GM13977 (cell line): Measurements from ENCODE around the gene SESTD1.

Experiments
- DNase-seq: peaks from one replicate; pipeline ENCODE4 v3.0.0; 2012; ENCODE audit warnings: low spot score
- in situ Hi-C: fragments of 300-500 bp; cut with MboI; formaldehyde crosslinking; loops from one replicate; pipeline ENCODE4 v1.12.0; 2022; ENCODE audit warnings: low sequenced_read_pairs, low pct_unique_long_range_greater_than_20kb, mixed read lengths, inconsistent platforms; ENCODE audit not compliant: unreplicated experiment
- TF ChIP-seq, protein P1 (sequence below): IDR thresholded peaks from 2 replicates; pipeline ENCODE4 v1.5.1; 2012; ENCODE audit warnings: mild to moderate bottlenecking, control low read depth; ENCODE audit not compliant: insufficient read depth; ENCODE audit errors: extremely low read depth, missing control alignments

Gene SESTD1

GRCh38 chr2:179195141-179195540 lies 69.5 kb downstream of the SESTD1 start:
- TF ChIP-seq, protein P1, sequence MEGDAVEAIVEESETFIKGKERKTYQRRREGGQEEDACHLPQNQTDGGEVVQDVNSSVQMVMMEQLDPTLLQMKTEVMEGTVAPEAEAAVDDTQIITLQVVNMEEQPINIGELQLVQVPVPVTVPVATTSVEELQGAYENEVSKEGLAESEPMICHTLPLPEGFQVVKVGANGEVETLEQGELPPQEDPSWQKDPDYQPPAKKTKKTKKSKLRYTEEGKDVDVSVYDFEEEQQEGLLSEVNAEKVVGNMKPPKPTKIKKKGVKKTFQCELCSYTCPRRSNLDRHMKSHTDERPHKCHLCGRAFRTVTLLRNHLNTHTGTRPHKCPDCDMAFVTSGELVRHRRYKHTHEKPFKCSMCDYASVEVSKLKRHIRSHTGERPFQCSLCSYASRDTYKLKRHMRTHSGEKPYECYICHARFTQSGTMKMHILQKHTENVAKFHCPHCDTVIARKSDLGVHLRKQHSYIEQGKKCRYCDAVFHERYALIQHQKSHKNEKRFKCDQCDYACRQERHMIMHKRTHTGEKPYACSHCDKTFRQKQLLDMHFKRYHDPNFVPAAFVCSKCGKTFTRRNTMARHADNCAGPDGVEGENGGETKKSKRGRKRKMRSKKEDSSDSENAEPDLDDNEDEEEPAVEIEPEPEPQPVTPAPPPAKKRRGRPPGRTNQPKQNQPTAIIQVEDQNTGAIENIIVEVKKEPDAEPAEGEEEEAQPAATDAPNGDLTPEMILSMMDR = no peak
- no peak for DNase-seq
- in situ Hi-C loops = no loop called here

GRCh38 chr2:179193759-179194394 lies 70.8 kb downstream of the SESTD1 start:
- in situ Hi-C loops = no loop called here
- TF ChIP-seq, protein P1 = no peak
- DNase-seq = no peak

DNA sequence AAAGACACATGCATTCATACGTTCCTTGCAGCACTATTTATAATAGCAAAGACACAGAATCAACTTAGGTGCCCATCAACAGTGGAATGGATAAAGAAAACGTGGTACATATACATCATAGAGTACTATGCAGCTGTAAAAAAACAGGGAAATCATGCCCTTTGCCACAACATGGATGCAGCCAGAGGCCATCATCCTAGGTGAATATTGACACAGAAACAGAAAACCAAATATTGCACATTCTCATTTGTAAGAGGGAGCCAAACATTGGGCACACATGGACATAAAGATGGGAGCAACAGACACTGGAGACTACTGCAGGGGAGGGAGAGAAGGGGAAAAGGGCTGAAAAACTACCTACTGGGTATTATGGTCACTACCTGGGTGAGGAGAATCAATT lies 73.5 kb downstream of the SESTD1 start:
- in situ Hi-C loops = no loop called here
- TF ChIP-seq, protein P1 = no peak

DNA sequence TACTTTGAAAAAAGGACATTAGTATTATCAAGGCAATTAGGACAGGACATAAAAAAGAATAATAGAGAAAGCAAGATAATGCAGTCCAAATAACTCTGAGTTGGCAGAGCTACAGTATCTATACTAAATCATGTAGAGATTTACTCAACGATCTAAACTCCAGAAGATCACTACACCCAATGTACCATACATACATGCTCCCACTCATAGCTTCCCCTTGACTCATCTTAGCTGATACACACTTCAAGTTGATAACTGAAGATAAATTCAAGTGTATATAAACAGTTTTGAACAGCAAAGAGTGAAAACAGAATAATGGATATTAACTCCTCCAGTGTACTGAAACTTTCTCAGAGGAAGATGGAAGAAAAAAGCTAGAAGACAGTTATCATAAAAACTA lies 78.5 kb downstream of the SESTD1 start:
- no peak for DNase-seq
- in situ Hi-C loops = no loop called here
- TF ChIP-seq, protein P1 = no peak

More for the DNA sequence above, 73.5 kb downstream of the SESTD1 start:
- DNase-seq = no peak

GRCh38 chr2:179184610-179185009 lies 80.0 kb downstream of the SESTD1 start:
- TF ChIP-seq, protein P1 = no peak
- in situ Hi-C loops = no loop called here

DNA sequence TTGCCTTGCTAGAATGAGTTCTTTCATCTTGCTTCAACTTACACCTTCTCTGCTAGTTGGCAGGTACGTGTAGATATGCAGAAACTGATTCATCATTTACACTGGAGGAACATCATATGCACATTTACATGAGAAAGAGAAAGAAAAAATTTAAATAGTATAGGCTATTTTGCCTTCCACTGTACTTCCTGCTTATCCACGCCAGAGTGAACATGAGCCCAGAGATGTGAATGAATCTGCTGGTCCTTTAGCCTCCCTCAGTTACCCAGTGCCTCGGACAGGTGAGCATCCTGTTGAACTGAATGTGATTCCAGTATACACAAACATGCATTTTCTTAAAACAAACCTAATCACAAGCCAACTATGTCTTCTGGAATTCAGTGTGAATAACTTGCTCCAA lies 83.6 kb downstream of the SESTD1 start:
- no peak for DNase-seq
- in situ Hi-C loops = no loop called here
- TF ChIP-seq, protein P1 = no peak

More at GRCh38 chr2:179184610-179185009, 80.0 kb downstream of the SESTD1 start:
- DNase-seq = no peak
